Suprapubic skin (tissue), 4 donors: Measurements from ENCODE around the gene BTRC. TPM values are rescaled to one million over a fixed set of nuclear protein-coding genes. Genes with fewer than 3 reads are reported as not detected.

ENCODE experiments used
- DNase-seq, 2 donors: peaks; one replicate each; pipeline ENCODE4 v3.0.0-alpha.2; 2019; ENCODE audit warnings: low spot score in 2 of 2
- H3K27ac ChIP-seq: fragments of 200-600 bp; sonication (generic); one replicate; pipeline ENCODE4 v1.5.1; 2019
- H3K27me3 ChIP-seq: fragments of 200-600 bp; sonication (generic); one replicate; pipeline ENCODE4 v1.5.1; 2019
- H3K36me3 ChIP-seq: fragments of 200-600 bp; sonication (generic); one replicate; pipeline ENCODE4 v1.5.1; 2019
- H3K4me1 ChIP-seq: fragments of 200-600 bp; sonication (generic); one replicate; pipeline ENCODE4 v1.5.1; 2019
- H3K4me3 ChIP-seq: fragments of 200-600 bp; sonication (generic); one replicate; pipeline ENCODE4 v1.5.1; 2019; ENCODE audit warnings: mild to moderate bottlenecking
- H3K9me3 ChIP-seq: fragments of 200-600 bp; sonication (generic); one replicate; pipeline ENCODE4 v1.5.1; 2019
- CTCF ChIP-seq, 2 donors: fragments of 200-600 bp in 1 of 2; fragments of 450-650 bp in 1 of 2; sonication (generic) in 1 of 2; IDR thresholded peaks; one replicate each; pipeline ENCODE4 v1.5.1; 2016 to 2019; ENCODE audit warnings: antibody characterized with exemption in 2 of 2, mild to moderate bottlenecking in 1 of 2, moderate library complexity in 1 of 2
- EP300 ChIP-seq: sonication (generic); formaldehyde crosslinking; IDR thresholded peaks from one replicate; pipeline ENCODE4 v1.6.1; 2017; ENCODE audit warnings: antibody characterized with exemption
- POLR2A ChIP-seq, 2 donors: fragments of 450-650 bp; IDR thresholded peaks; one replicate each; pipeline ENCODE4 v1.6.1; 2017; ENCODE audit warnings: antibody characterized with exemption in 2 of 2, mild to moderate bottlenecking in 2 of 2, moderate library complexity in 2 of 2
- POLR2AphosphoS5 ChIP-seq, 3 donors: sonication (generic); formaldehyde crosslinking; IDR thresholded peaks; one replicate each; pipeline ENCODE4 v1.6.1; 2017; ENCODE audit warnings: antibody characterized with exemption in 3 of 3
- WGBS: methylation state at CpG from one replicate; pipeline ENCODE4 v1.1.5; 2018; 5-methylcytosine and 5-hydroxymethylcytosine counted together
- total RNA-seq, 4 donors: library from RNA; depleted of rRNA; stranded (reverse); fragments of >200 nt; gene quantifications; one replicate each; pipeline ENCODE4 v1.1.0, GENCODE V29; 2016

The BTRC gene
- total RNA-seq, 4 donors from 2014 or later = 17.4 to 20.6 (median 18.5) TPM

GRCh38 chr10:101481256-101481655, 127.3 kb downstream of the BTRC start:
- H3K36me3 ChIP-seq = peaks cover 5% of the 10 kb centered on the region
- TF ChIP-seq CTCF (IDR thresholded peaks at IDR 0.05) (no peak), POLR2A (IDR thresholded peaks at IDR 0.05) (no peak), POLR2AphosphoS5 (IDR thresholded peaks at IDR 0.05) (no peak), EP300 (no peak)
- no peak overlapping the region for H3K4me3 ChIP-seq
- no peaks in the 10 kb centered on the region for H3K27me3 ChIP-seq
- H3K4me1 ChIP-seq = no peaks in the 10 kb centered on the region
- DNase-seq = no peak
- H3K27ac ChIP-seq = no peak overlapping the region
- no peaks in the 10 kb centered on the region for H3K9me3 ChIP-seq

GRCh38 chr10:101482568-101482967, 128.6 kb downstream of the BTRC start:
- H3K27me3 ChIP-seq = no peaks in the 10 kb centered on the region
- H3K27ac ChIP-seq = no peak overlapping the region
- no peak for DNase-seq
- H3K36me3 ChIP-seq = peaks cover 5% of the 10 kb centered on the region
- TF ChIP-seq EP300 = no peak
- no peak for TF ChIP-seq CTCF (IDR thresholded peaks at IDR 0.05)
- no peak for TF ChIP-seq POLR2A (IDR thresholded peaks at IDR 0.05)
- TF ChIP-seq POLR2AphosphoS5 (IDR thresholded peaks at IDR 0.05) = no peak
- 94% methylated on average over 10 of the region's 10 CpGs for WGBS
- no peaks in the 10 kb centered on the region for H3K4me1 ChIP-seq
- no peak overlapping the region for H3K4me3 ChIP-seq
- no peaks in the 10 kb centered on the region for H3K9me3 ChIP-seq

- H3K9me3 ChIP-seq = no peaks in the 10 kb centered on the region
- WGBS = 86% methylated on average over 8 of the region's 8 CpGs
- no peaks in the 10 kb centered on the region for H3K27me3 ChIP-seq
- H3K4me3 ChIP-seq = no peak overlapping the region
- no peak for DNase-seq
- no peak for TF ChIP-seq POLR2A (IDR thresholded peaks at IDR 0.05)
- H3K27ac ChIP-seq = no peak overlapping the region
- H3K36me3 ChIP-seq = peaks cover 5% of the 10 kb centered on the region
- H3K4me1 ChIP-seq = no peaks in the 10 kb centered on the region
Measured at GRCh38 chr10:101484175-101484745, 130.3 kb downstream of the BTRC start.

- Histone ChIP-seq H3K36me3 (peaks cover 5% of the 10 kb centered on the region), H3K9me3 (no peaks in the 10 kb centered on the region), H3K4me3 (no peak overlapping the region), H3K4me1 (no peaks in the 10 kb centered on the region), H3K27me3 (no peaks in the 10 kb centered on the region), H3K27ac (no peak overlapping the region)
- no peak for TF ChIP-seq CTCF (IDR thresholded peaks at IDR 0.05)
- no peak for TF ChIP-seq POLR2A (IDR thresholded peaks at IDR 0.05)
- TF ChIP-seq EP300 = no peak
- TF ChIP-seq POLR2AphosphoS5 (IDR thresholded peaks at IDR 0.05) = no peak
- no peak for DNase-seq
- WGBS = 95% methylated on average over 5 of the region's 5 CpGs
Measured at GRCh38 chr10:101485207-101485606, 131.2 kb downstream of the BTRC start.

- Histone ChIP-seq H3K4me1 (no peaks in the 10 kb centered on the region), H3K27ac (no peak overlapping the region), H3K9me3 (no peaks in the 10 kb centered on the region), H3K36me3 (peaks cover 3% of the 10 kb centered on the region), H3K4me3 (no peak overlapping the region), H3K27me3 (no peaks in the 10 kb centered on the region)
- no peak for DNase-seq
- no peak for TF ChIP-seq CTCF (IDR thresholded peaks at IDR 0.05)
- no peak for TF ChIP-seq EP300
- TF ChIP-seq POLR2A (IDR thresholded peaks at IDR 0.05) = no peak
- TF ChIP-seq POLR2AphosphoS5 (IDR thresholded peaks at IDR 0.05) = no peak
- 74% methylated on average over 23 of the region's 23 CpGs for WGBS
Measured at GRCh38 chr10:101485681-101486554, 132.0 kb downstream of the BTRC start.
